A549 (cell line): Measurements from ENCODE around the gene FAM180B. TPM values are rescaled to one million over a fixed set of nuclear protein-coding genes. Genes with fewer than 3 reads are reported as not detected.

Experiments
- ATAC-seq, 2 experiments: fragments of 200-7000 bp in 1 of 2; fragments of >200 bp in 1 of 2; cut with Nextera tagmentation in 1 of 2; cut with Tn5 transposase in 1 of 2; 3 replicates each; pipeline versions ENCODE4 v1.8.0 to v1.9.1; 2018 to 2020; ENCODE audit warnings: mild to moderate bottlenecking in 1 of 2, moderate library complexity in 1 of 2
- CTCF ChIA-PET: fragments of 300-600 bp; sonication (Branson Sonifier 250); formaldehyde crosslinking; extraction: SDS; loops from one replicate; lab custom pipeline; 2021; ENCODE audit warnings: antibody characterized with exemption, inconsistent platforms; lab: Yijun Ruan, JAX
- POLR2A ChIA-PET: fragments of 350-600 bp; formaldehyde crosslinking; extraction: SDS; loops from one replicate; lab custom pipeline; 2021; ENCODE audit warnings: antibody characterized with exemption, inconsistent platforms; lab: Yijun Ruan, JAX
- DNase-seq, 2 experiments: peaks; one replicate each; pipeline versions ENCODE4 v3.0.0 to v3.0.0-alpha.2; 2011 to 2016; ENCODE audit warnings: low read depth in 1 of 2, low spot score in 1 of 2
- FAIRE-seq: peaks from 2 replicates; lab custom pipeline; 2011; peaks lifted over from hg19 to GRCh38; lab: Jason Lieb, UNC
- H3K27ac ChIP-seq, 2 experiments: fragments of >200 bp; sonication (Bioruptor Twin); formaldehyde crosslinking; 3 replicates each; pipeline ENCODE4 v1.5.1; 2016 to 2017
- H3K4me1 ChIP-seq: fragments of >200 bp; sonication (Bioruptor Twin); formaldehyde crosslinking; 3 replicates; pipeline ENCODE4 v1.6.1; 2016
- H3K4me2 ChIP-seq: fragments of >200 bp; sonication (Bioruptor Twin); formaldehyde crosslinking; 3 replicates; pipeline ENCODE4 v1.6.1; 2016
- H3K4me3 ChIP-seq: fragments of >200 bp; sonication (Bioruptor Twin); formaldehyde crosslinking; 3 replicates; pipeline ENCODE4 v1.5.1; 2016
- H3K9me3 ChIP-seq: fragments of >200 bp; sonication (Bioruptor Twin); formaldehyde crosslinking; 3 replicates; pipeline ENCODE4 v1.6.1; 2016
- CEBPB ChIP-seq, 2 experiments: fragments of >200 bp in 1 of 2; sonication (Bioruptor Twin) in 1 of 2; formaldehyde crosslinking in 1 of 2; IDR thresholded peaks; 2 replicates each; pipeline ENCODE4 v1.6.1; 2012 to 2016
- EHF ChIP-seq: fragments of 250-450 bp; sonication (Bioruptor Pico); IDR thresholded peaks from 2 replicates; pipeline ENCODE4 v1.5.0; 2020; ENCODE audit warnings: mild to moderate bottlenecking
- EP300 ChIP-seq, 2 experiments: fragments of >200 bp; sonication (Bioruptor Twin); formaldehyde crosslinking; IDR thresholded peaks; 2 replicates in 1 of 2; 3 replicates in 1 of 2; pipeline ENCODE4 v1.6.1; 2016 to 2017
- FOSL2 ChIP-seq, 2 experiments: fragments of 450-650 bp in 1 of 2; fragments of >200 bp in 1 of 2; sonication (Bioruptor Twin) in 1 of 2; formaldehyde crosslinking; IDR thresholded peaks; 2 replicates each; pipeline versions ENCODE4 v1.5.0 to v1.6.1; 2016 to 2020; ENCODE audit warnings: mild to moderate bottlenecking in 1 of 2, moderate library complexity in 1 of 2
- FOXS1 ChIP-seq: fragments of 250-450 bp; sonication (Bioruptor Pico); IDR thresholded peaks from 2 replicates; pipeline ENCODE4 v1.5.0; 2020; ENCODE audit warnings: mild to moderate bottlenecking, moderate library complexity
- HDAC2 ChIP-seq: fragments of 200-600 bp; sonication (generic); IDR thresholded peaks from 2 replicates; pipeline ENCODE4 v1.6.1; 2016
- HOXB13 ChIP-seq: fragments of 250-450 bp; sonication (Bioruptor Pico); IDR thresholded peaks from 2 replicates; pipeline ENCODE4 v1.5.0; 2020; ENCODE audit warnings: low read depth, mild to moderate bottlenecking, moderate library complexity
- KDM1A ChIP-seq: fragments of 200-600 bp; sonication (generic); IDR thresholded peaks from 2 replicates; pipeline ENCODE4 v1.6.1; 2016; ENCODE audit warnings: low read depth, mild to moderate bottlenecking
- KDM5A ChIP-seq: fragments of 200-600 bp; sonication (generic); IDR thresholded peaks from 2 replicates; pipeline ENCODE4 v1.6.1; 2016; ENCODE audit warnings: antibody characterized with exemption, mild to moderate bottlenecking
- MAZ ChIP-seq: fragments of 150-350 bp; IDR thresholded peaks from 2 replicates; pipeline ENCODE4 v1.6.1; 2014; ENCODE audit warnings: antibody characterized with exemption, low read depth, low read length, borderline replicate concordance
- RAD21 ChIP-seq, 2 experiments: fragments of >200 bp in 1 of 2; sonication (Bioruptor Twin) in 1 of 2; formaldehyde crosslinking in 1 of 2; IDR thresholded peaks in 1 of 2; conservative IDR thresholded peaks in 1 of 2; 2 replicates in 1 of 2; 3 replicates in 1 of 2; pipeline ENCODE4 v1.6.1; 2012 to 2018; ENCODE audit warnings: inconsistent platforms in 1 of 2
- RARB ChIP-seq: fragments of 250-450 bp; sonication (Bioruptor Pico); IDR thresholded peaks from 2 replicates; pipeline ENCODE4 v1.8.0; 2021; ENCODE audit warnings: mild to moderate bottlenecking, moderate library complexity
- RCOR1 ChIP-seq: fragments of 150-350 bp; IDR thresholded peaks from 2 replicates; pipeline ENCODE4 v1.6.1; 2014; ENCODE audit warnings: antibody characterized with exemption, low read length, low read depth
- RFX5 ChIP-seq: fragments of 450-650 bp; IDR thresholded peaks from 2 replicates; pipeline ENCODE4 v1.7.1; 2014; ENCODE audit warnings: antibody characterized with exemption, mild to moderate bottlenecking, moderate library complexity
- TFCP2L1 ChIP-seq: fragments of 250-450 bp; sonication (Bioruptor Pico); IDR thresholded peaks from 2 replicates; pipeline ENCODE4 v1.5.0; 2021; ENCODE audit warnings: mild to moderate bottlenecking
- ZC3H11A ChIP-seq: fragments of 450-650 bp; IDR thresholded peaks from 2 replicates; pipeline ENCODE4 v1.6.1; 2014; ENCODE audit warnings: antibody characterized with exemption, mild to moderate bottlenecking
- ZNF302 ChIP-seq: fragments of 250-450 bp; sonication (Bioruptor Pico); IDR thresholded peaks from 2 replicates; pipeline ENCODE4 v1.9.0; 2021; ENCODE audit warnings: inconsistent platforms, mild to moderate bottlenecking, moderate library complexity
- WGBS: methylation state at CpG from one replicate; pipeline ENCODE4 v1.1.6; 2017; ENCODE audit errors: missing lambda C conversion rate; 5-methylcytosine and 5-hydroxymethylcytosine counted together
- polyA plus RNA-seq, 4 experiments: library from polyadenylated mRNA; depleted of rRNA in 3 of 4; stranded (reverse); fragments of >200 nt; fragmentation: RNase III in 1 of 4; extraction: RNeasy Plus Mini Kit Qiagen cat#74134 plus additional on column Dnase treatment in 1 of 4; gene quantifications; 2 replicates in 3 of 4; 3 replicates in 1 of 4; pipeline ENCODE4 v1.2.3, GENCODE V29; 2011 to 2017
- TF ChIP-seq, protein P1 (sequence below): fragments of >200 bp; sonication (Bioruptor Twin); formaldehyde crosslinking; IDR thresholded peaks from 3 replicates; pipeline ENCODE4 v1.6.1; 2016
- TF ChIP-seq, protein P2 (sequence below): fragments of >200 bp; sonication (Bioruptor Twin); formaldehyde crosslinking; IDR thresholded peaks from 2 replicates; pipeline ENCODE4 v1.6.1; 2016
- TF ChIP-seq, protein P3 (sequence below): IDR thresholded peaks from 2 replicates; pipeline ENCODE4 v1.6.1; 2012

The FAM180B gene
- polyA plus RNA-seq, 2 of the 4 experiments (the other 2 are of a cell fraction), result not detected

DNA sequence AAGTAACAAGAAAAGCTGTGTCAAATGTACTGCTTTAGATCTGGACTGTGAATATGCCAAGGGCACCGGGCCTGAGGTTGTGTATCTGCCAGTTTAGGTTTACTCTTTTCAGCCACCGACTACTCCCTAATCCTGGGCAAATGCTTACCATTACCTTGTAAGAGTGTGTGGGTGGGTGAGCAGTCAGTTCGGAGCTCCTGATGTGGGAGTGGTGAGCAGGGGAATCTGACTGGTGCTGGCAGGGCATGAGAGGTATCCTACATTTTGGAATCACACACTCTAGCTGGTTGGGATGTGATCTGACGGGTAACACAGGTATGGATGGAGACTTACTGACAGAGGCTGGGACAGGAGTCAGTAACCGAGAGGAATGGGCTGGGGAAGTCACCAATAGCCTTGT lies 2.6 kb upstream of the FAM180B start:
- no peak for ATAC-seq
- FAIRE-seq, result no peak
- ChIA-PET CTCF (no interaction called here), POLR2A (no interaction called here)
- Histone ChIP-seq H3K4me2 (no peak overlapping the region), H3K4me1 (peaks cover 8% of the 10 kb centered on the region; the same call in 2 of the 3 replicates), H3K4me3 (no peak overlapping the region), H3K9me3 (no peaks in the 10 kb centered on the region), H3K27ac (no peak overlapping the region)
- TF ChIP-seq, protein P1, sequence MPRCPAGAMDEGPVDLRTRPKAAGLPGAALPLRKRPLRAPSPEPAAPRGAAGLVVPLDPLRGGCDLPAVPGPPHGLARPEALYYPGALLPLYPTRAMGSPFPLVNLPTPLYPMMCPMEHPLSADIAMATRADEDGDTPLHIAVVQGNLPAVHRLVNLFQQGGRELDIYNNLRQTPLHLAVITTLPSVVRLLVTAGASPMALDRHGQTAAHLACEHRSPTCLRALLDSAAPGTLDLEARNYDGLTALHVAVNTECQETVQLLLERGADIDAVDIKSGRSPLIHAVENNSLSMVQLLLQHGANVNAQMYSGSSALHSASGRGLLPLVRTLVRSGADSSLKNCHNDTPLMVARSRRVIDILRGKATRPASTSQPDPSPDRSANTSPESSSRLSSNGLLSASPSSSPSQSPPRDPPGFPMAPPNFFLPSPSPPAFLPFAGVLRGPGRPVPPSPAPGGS, result no peak
- TF ChIP-seq, protein P2, sequence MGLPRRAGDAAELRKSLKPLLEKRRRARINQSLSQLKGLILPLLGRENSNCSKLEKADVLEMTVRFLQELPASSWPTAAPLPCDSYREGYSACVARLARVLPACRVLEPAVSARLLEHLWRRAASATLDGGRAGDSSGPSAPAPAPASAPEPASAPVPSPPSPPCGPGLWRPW, result no peak
- no peak for TF ChIP-seq ZNF302 (CRISPR knock-in tag)
- TF ChIP-seq RAD21 (conservative IDR thresholded peaks at IDR 0.05 in 1 of 2, IDR thresholded peaks at IDR 0.05 in 1 of 2), result no peak
- no peak for TF ChIP-seq FOXS1 (CRISPR knock-in tag)
- TF ChIP-seq FOSL2 (IDR thresholded peaks at IDR 0.05), result no peak
- no peak for TF ChIP-seq FOSL2 (CRISPR knock-in tag; IDR thresholded peaks at IDR 0.05)
- TF ChIP-seq ZC3H11A, result no peak
- TF ChIP-seq, protein P3, sequence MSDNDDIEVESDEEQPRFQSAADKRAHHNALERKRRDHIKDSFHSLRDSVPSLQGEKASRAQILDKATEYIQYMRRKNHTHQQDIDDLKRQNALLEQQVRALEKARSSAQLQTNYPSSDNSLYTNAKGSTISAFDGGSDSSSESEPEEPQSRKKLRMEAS, result no peak
- TF ChIP-seq TFCP2L1 (CRISPR knock-in tag), result no peak
- no peak for TF ChIP-seq HOXB13 (CRISPR knock-in tag)
- TF ChIP-seq RFX5, result no peak
- DNase-seq, result no peak
- whole genome bisulfite sequencing, result 88% methylated on average over 5 of the region's 5 CpGs

DNA sequence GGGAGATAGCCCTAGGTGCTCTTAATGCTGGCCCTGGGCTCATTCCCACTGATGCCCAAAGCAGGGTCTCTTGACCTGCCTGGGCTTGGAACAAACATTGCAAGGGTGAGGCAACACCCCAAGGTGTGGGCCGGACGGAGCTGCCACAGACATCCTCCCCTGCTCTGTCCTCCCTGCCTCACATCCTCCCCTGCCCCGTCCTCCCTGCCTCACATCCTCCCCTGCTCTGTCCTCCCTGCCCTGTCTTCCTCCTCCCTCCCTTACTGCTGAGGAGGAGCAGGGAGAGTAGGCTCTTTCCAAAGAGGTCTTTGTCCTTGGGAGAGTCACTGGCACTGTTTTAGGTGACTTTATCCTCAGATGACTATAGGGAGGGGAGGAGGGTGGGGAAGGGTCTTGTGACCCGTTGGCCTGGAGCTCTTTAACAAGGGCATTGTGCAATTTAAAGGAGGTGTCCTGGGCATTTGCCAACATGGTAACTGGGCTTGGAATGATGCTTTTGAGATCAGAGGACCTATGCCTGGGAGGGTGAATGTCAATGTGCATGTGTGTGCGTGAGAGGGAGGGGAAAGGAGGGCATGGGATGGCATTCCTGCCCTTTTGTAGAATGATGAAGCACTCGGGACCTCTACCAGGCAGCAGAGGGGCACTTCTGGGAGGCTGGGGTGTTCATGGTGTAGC lies 700 bp downstream of the FAM180B start:
- 60% methylated on average over 6 of the region's 6 CpGs for WGBS
- TF ChIP-seq KDM1A (no peak), CEBPB (IDR thresholded peaks at IDR 0.05) (peak in 1 of 2 experiments; percentile 26; a peak in 1 of 4 replicates)
- no peak for DNase-seq
- CTCF ChIA-PET, result interaction anchor here (0.5 to 1.5 kb wide), 4 partner anchors 13 to 35 kb away, joined by 3 to 5 read pairs (median 4); no protein-coding TSS in a partner anchor
- peak; percentile 19 to 29; a peak in 4 of 6 replicates for ATAC-seq
- Histone ChIP-seq H3K4me2 (no peak overlapping the region), H3K4me1 (no peaks in the 10 kb centered on the region), H3K27ac (no peak overlapping the region), H3K9me3 (no peaks in the 10 kb centered on the region), H3K4me3 (no peak overlapping the region)
- FAIRE-seq, result no peak
- POLR2A ChIA-PET, result interaction anchor here (1.0 kb wide), 1 partner anchor 22 kb away, joined by 3 read pairs; the partner anchor contains the start of gene PTPMT1

DNA sequence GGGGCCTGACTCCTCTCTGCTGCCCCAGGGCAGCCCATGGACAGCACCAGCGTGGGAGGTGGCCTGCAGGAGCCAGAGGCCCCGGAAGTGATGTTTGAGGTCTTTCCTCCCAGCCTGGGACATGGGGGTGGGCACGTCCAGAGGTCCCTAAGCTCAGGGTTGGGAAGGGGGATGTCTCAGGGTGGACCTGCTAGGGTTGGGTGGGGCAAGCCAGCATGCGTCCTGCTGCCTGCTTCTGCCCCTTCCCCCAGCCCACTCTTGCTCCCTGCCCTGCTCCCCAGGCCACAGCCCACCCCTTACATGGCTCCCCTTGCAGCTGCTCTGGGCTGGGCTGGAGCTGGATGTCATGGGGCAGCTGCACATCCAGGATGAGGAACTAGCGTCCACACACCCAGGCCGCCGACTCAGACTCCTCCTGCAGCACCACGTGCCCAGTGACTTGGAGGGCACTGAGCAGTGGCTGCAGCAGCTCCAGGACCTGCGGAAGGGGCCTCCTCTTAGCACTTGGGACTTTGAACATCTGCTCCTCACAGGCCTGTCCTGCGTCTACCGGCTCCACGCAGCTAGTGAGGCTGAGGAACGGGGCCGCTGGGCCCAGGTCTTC lies 1.3 kb downstream of the FAM180B start:
- ChIA-PET POLR2A (interaction anchor here (0.6 kb wide), 1 partner anchor 21 kb away, joined by 5 read pairs; no protein-coding TSS in a partner anchor), CTCF (interaction anchor here (1.3 to 1.5 kb wide), 4 partner anchors 9 to 36 kb away, joined by 3 to 5 read pairs (median 4); partner anchors contain the start of genes KBTBD4 and NDUFS3)
- no peak for DNase-seq
- Histone ChIP-seq H3K27ac (no peak overlapping the region), H3K9me3 (no peaks in the 10 kb centered on the region), H3K4me2 (no peak overlapping the region), H3K4me1 (no peaks in the 10 kb centered on the region), H3K4me3 (no peak overlapping the region)
- WGBS, result 78% methylated on average over 10 of the region's 14 CpGs
- no peak for FAIRE-seq
- TF ChIP-seq EP300 (IDR thresholded peaks at IDR 0.05) (no peak), KDM5A (no peak), EHF (CRISPR knock-in tag) (no peak), RARB (no peak), HDAC2 (no peak), RCOR1 (no peak), MAZ (no peak)
- ATAC-seq, result peak; percentile 17 to 30; a peak in 4 of 6 replicates
